GM10266 (cell line): Measurements from ENCODE around the gene FBLN1.
"Not testable (repeated sequence)": the region's sequence is repeated elsewhere in the genome, so short reads cannot be mapped to it uniquely, and the experiment has no call there.

Source experiments
- DNase-seq: peaks from one replicate; pipeline ENCODE4 v3.0.0; 2012; ENCODE audit errors: extremely low spot score
- CTCF ChIP-seq: IDR thresholded peaks from 2 replicates; pipeline ENCODE4 v1.5.1; 2012; ENCODE audit warnings: mild to moderate bottlenecking, low read depth; ENCODE audit not compliant: control insufficient read depth, insufficient read depth; ENCODE audit errors: missing control alignments

The FBLN1 gene

GRCh38 chr22:45554040-45554406 is 51.3 kb downstream of the FBLN1 start:
- no peak for DNase-seq

GRCh38 chr22:45554861-45555260 is 52.2 kb downstream of the FBLN1 start:
- DNase-seq = no peak
- TF ChIP-seq CTCF = no peak

More at GRCh38 chr22:45554040-45554406, 51.3 kb downstream of the FBLN1 start:
- no peak for TF ChIP-seq CTCF

- not testable (repeated sequence) for DNase-seq
Measured at GRCh38 chr22:45557926-45558325, 55.2 kb downstream of the FBLN1 start.

GRCh38 chr22:45560092-45560491 is 57.4 kb downstream of the FBLN1 start:
- DNase-seq = not testable (repeated sequence)

GRCh38 chr22:45560761-45561160 is 58.1 kb downstream of the FBLN1 start:
- not testable (repeated sequence) for DNase-seq

GRCh38 chr22:45562102-45562501 is 59.4 kb downstream of the FBLN1 start:
- TF ChIP-seq CTCF = no peak

GRCh38 chr22:45562537-45563361 is 60.1 kb downstream of the FBLN1 start:
- no peak for DNase-seq
- TF ChIP-seq CTCF = no peak

More at GRCh38 chr22:45562102-45562501, 59.4 kb downstream of the FBLN1 start:
- no peak for DNase-seq

GRCh38 chr22:45563362-45564040 is 60.8 kb downstream of the FBLN1 start:
- DNase-seq = no peak
- TF ChIP-seq CTCF = no peak
